K562 (cell line): Measurements from ENCODE around the gene CHERP. TPM values are rescaled to one million over a fixed set of nuclear protein-coding genes. Genes with fewer than 3 reads are reported as not detected.
A peak's percentile ranks its signal among the peaks of the same experiment; 100 is the strongest.

Experiments used
- ETV1 ChIP-seq: fragments of 450-650 bp; conservative IDR thresholded peaks from 2 replicates; pipeline ENCODE4 v1.6.1; 2016; ENCODE audit warnings: missing genetic modification characterization, control low read depth, low read depth, missing compliant biosample characterization
- ETV6 ChIP-seq, 3 experiments: fragments of 150-350 bp in 1 of 3; sonication (generic) in 1 of 3; formaldehyde crosslinking in 1 of 3; IDR thresholded peaks; 2 replicates each; pipeline versions ENCODE4 v1.6.1 to v1.8.0; 2014 to 2022; ENCODE audit warnings: borderline replicate concordance in 2 of 3, low read depth in 2 of 3, antibody characterized with exemption in 1 of 3, low read length in 1 of 3, mild to moderate bottlenecking in 1 of 3, missing genetic modification reagents in 1 of 3
- NCOA1 ChIP-seq: fragments of 450-650 bp; IDR thresholded peaks from 2 replicates; pipeline ENCODE4 v1.6.1; 2016; ENCODE audit warnings: low read depth
- REST ChIP-seq, 2 experiments: fragments of 450-650 bp; formaldehyde crosslinking in 1 of 2; IDR thresholded peaks; 2 replicates each; pipeline versions ENCODE4 v1.4.0 to v1.6.1; 2014 to 2020; ENCODE audit warnings: mild to moderate bottlenecking in 2 of 2, borderline replicate concordance in 1 of 2, low read depth in 1 of 2
- polyA plus RNA-seq, 8 experiments: library from polyadenylated mRNA; depleted of rRNA in 4 of 8; stranded (reverse) in 5 of 8; unstranded in 3 of 8; fragments of >200 nt; fragmentation: Nextera tagmentation in 2 of 8; fragmentation: Illumina TruSeq in 1 of 8; extraction: Ambion mirVana in 2 of 8; extraction: Trizol in 1 of 8; gene quantifications; 2 replicates each; pipeline versions ENCODE4 v1.2.1 to v1.2.3, GENCODE V29; 2011 to 2014; ENCODE audit warnings: inconsistent platforms in 1 of 8, missing spikeins in 1 of 8
- total RNA-seq, 7 experiments: library from RNA; depleted of rRNA in 6 of 7; stranded (reverse); fragments of >200 nt in 6 of 7; fragmentation: Illumina TruSeq in 2 of 7; extraction: Trizol in 2 of 7; gene quantifications; 2 replicates each; pipeline versions ENCODE4 v1.2.1 to v1.2.3, GENCODE V29; 2011 to 2021; ENCODE audit warnings: low replicate concordance in 1 of 7
- TF ChIP-seq, protein P1 (sequence below): sonication (generic); formaldehyde crosslinking; IDR thresholded peaks from 2 replicates; pipeline ENCODE4 v1.8.1; 2023; ENCODE audit warnings: missing genetic modification reagents, mild to moderate bottlenecking, borderline replicate concordance
- TF ChIP-seq, protein P2 (sequence below): fragments of 450-650 bp; IDR thresholded peaks from 2 replicates; pipeline ENCODE4 v1.6.1; 2018; ENCODE audit warnings: mild to moderate bottlenecking, low read depth; ENCODE audit not compliant: partially characterized antibody
- TF ChIP-seq, protein P3 (sequence below): fragments of 450-650 bp; formaldehyde crosslinking; IDR thresholded peaks from 2 replicates; pipeline ENCODE4 v1.4.0; 2022; ENCODE audit warnings: mild to moderate bottlenecking, moderate library complexity

Gene CHERP
- total and polyA plus RNA-seq, 9 of the 15 experiments (the other 6 are each of a cell fraction or from before 2014, with no cell fraction given): 0.60 to 85.1 (median 7.8) TPM

- TF ChIP-seq, protein P1, sequence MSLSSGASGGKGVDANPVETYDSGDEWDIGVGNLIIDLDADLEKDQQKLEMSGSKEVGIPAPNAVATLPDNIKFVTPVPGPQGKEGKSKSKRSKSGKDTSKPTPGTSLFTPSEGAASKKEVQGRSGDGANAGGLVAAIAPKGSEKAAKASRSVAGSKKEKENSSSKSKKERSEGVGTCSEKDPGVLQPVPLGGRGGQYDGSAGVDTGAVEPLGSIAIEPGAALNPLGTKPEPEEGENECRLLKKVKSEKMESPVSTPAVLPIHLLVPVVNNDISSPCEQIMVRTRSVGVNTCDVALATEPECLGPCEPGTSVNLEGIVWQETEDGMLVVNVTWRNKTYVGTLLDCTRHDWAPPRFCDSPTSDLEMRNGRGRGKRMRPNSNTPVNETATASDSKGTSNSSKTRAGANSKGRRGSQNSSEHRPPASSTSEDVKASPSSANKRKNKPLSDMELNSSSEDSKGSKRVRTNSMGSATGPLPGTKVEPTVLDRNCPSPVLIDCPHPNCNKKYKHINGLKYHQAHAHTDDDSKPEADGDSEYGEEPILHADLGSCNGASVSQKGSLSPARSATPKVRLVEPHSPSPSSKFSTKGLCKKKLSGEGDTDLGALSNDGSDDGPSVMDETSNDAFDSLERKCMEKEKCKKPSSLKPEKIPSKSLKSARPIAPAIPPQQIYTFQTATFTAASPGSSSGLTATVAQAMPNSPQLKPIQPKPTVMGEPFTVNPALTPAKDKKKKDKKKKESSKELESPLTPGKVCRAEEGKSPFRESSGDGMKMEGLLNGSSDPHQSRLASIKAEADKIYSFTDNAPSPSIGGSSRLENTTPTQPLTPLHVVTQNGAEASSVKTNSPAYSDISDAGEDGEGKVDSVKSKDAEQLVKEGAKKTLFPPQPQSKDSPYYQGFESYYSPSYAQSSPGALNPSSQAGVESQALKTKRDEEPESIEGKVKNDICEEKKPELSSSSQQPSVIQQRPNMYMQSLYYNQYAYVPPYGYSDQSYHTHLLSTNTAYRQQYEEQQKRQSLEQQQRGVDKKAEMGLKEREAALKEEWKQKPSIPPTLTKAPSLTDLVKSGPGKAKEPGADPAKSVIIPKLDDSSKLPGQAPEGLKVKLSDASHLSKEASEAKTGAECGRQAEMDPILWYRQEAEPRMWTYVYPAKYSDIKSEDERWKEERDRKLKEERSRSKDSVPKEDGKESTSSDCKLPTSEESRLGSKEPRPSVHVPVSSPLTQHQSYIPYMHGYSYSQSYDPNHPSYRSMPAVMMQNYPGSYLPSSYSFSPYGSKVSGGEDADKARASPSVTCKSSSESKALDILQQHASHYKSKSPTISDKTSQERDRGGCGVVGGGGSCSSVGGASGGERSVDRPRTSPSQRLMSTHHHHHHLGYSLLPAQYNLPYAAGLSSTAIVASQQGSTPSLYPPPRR (CRISPR knock-in tag): no peak
- TF ChIP-seq ETV1 (peak; percentile 79), ETV6 (IDR thresholded peaks at IDR 0.05; ENCODE audit: borderline replicate concordance in 1 of 2, low read depth in 2 of 2, low read length in 1 of 2) (no peak), ETV6 (CRISPR knock-in tag; IDR thresholded peaks at IDR 0.05; ENCODE audit: borderline replicate concordance) (no peak), NCOA1 (no peak; the same call in 1 of the 2 replicates), REST (IDR thresholded peaks at IDR 0.05; ENCODE audit: borderline replicate concordance) (no peak), REST (CRISPR knock-in tag; IDR thresholded peaks at IDR 0.05; ENCODE audit: low read depth) (no peak)
- TF ChIP-seq, protein P2, sequence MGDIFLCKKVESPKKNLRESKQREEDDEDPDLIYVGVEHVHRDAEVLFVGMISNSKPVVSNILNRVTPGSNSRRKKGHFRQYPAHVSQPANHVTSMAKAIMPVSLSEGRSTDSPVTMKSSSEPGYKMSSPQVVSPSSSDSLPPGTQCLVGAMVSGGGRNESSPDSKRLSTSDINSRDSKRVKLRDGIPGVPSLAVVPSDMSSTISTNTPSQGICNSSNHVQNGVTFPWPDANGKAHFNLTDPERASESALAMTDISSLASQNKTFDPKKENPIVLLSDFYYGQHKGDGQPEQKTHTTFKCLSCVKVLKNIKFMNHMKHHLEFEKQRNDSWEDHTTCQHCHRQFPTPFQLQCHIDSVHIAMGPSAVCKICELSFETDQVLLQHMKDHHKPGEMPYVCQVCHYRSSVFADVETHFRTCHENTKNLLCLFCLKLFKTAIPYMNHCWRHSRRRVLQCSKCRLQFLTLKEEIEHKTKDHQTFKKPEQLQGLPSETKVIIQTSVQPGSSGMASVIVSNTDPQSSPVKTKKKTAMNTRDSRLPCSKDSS: no peak
- TF ChIP-seq, protein P3, sequence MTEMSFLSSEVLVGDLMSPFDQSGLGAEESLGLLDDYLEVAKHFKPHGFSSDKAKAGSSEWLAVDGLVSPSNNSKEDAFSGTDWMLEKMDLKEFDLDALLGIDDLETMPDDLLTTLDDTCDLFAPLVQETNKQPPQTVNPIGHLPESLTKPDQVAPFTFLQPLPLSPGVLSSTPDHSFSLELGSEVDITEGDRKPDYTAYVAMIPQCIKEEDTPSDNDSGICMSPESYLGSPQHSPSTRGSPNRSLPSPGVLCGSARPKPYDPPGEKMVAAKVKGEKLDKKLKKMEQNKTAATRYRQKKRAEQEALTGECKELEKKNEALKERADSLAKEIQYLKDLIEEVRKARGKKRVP: 0 out of 2 replicates have a peak, but pooled peaks have one; percentile 6
Measured at GRCh38 chr19:16542045-16542909, at the start of gene CHERP (continued).
